Fibroblast of pulmonary artery (primary cell): ENCODE measurements around the gene UBE2E2.

ENCODE experiments used
- DNase-seq: peaks from one replicate; pipeline ENCODE4 v3.0.0-alpha.2; 2010; ENCODE audit warnings: low read depth
- H3K4me3 ChIP-seq: replicated peaks from 2 replicates; pipeline ENCODE4 v1.5.1; 2011; ENCODE audit warnings: low read depth, mild to moderate bottlenecking, control low read depth, low read length, moderate library complexity
- TF ChIP-seq, protein P1 (sequence below): IDR thresholded peaks from 2 replicates; pipeline ENCODE4 v1.5.1; 2011; ENCODE audit warnings: mild to moderate bottlenecking, control low read depth, low read length, inconsistent platforms; ENCODE audit errors: missing control alignments

The UBE2E2 gene

DNA sequence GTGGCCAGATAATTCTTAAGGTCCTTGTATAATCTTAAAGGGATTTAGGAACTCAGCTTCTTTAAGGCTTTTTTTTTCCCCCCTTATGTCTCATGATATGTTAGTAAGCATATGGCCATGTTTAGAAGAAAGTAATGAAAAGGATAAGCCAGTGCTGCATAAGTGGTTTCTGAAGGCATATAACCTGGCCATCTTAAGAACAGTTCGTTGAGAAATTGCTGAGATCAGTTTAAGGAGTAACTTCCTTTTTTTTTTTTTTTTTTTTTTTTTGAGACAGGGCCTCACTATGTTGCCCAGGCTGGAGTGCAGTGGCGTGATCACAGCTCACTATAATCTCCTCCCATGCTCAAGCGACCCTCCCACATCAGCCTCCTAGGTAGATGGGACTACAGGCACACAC, 51.7 kb downstream of the UBE2E2 start:
- no peak for DNase-seq
- no peak overlapping the region for H3K4me3 ChIP-seq
- TF ChIP-seq, protein P1, sequence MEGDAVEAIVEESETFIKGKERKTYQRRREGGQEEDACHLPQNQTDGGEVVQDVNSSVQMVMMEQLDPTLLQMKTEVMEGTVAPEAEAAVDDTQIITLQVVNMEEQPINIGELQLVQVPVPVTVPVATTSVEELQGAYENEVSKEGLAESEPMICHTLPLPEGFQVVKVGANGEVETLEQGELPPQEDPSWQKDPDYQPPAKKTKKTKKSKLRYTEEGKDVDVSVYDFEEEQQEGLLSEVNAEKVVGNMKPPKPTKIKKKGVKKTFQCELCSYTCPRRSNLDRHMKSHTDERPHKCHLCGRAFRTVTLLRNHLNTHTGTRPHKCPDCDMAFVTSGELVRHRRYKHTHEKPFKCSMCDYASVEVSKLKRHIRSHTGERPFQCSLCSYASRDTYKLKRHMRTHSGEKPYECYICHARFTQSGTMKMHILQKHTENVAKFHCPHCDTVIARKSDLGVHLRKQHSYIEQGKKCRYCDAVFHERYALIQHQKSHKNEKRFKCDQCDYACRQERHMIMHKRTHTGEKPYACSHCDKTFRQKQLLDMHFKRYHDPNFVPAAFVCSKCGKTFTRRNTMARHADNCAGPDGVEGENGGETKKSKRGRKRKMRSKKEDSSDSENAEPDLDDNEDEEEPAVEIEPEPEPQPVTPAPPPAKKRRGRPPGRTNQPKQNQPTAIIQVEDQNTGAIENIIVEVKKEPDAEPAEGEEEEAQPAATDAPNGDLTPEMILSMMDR = no peak

DNA sequence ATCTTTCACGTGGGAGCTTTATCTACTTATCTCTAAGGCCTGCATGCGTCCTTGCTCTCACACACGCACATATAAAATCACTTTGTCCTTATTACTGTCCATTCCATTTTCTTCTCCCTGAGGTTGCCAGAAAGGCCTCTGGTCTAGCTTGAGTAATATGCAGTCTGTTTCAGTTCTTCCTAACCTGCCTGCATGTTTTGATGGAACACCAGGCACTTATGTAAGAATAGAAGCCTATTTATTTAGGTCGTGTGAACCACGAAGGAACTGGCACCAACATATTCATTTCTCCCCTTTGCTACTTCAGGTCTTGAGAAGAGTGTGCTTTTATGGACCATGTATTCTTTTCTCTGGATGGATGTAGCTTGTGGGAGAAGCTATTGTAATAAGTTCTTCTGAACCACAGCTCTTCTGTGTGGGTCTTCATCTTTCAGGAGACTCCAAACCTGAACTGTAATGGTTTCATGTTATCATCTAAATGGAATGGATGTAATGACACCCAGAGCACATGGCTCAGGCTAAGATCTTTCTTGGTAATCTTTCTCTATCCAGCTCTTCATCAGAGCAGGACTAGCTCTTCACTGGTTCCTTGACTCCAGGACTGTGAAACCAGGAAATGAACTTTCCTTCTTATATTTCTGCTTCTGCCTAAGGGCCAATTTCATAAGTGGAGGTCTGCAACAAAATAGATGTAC, 53.8 kb downstream of the UBE2E2 start:
- DNase-seq = no peak
- TF ChIP-seq, protein P1 = no peak
- H3K4me3 ChIP-seq = no peak overlapping the region

DNA sequence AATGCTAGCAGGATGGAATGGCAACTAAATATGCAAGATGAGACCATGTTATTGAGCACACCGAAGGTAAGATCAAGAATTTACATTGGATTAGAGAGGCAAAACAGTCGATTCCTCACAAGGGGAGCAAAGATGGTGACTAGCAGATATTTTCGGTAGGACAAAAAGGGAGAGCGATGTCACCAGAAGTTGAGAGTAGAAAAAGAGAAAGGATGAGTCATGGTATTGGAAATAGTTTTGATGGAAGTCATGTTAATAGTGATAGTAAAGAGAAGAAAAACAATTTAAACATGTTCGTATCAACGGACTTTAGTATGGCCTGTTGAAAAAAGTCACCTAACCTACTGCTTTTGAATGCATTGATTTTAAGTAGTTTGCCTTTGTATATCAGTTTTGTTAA, 55.0 kb downstream of the UBE2E2 start:
- no peak overlapping the region for H3K4me3 ChIP-seq
- TF ChIP-seq, protein P1 = no peak
- no peak for DNase-seq

DNA sequence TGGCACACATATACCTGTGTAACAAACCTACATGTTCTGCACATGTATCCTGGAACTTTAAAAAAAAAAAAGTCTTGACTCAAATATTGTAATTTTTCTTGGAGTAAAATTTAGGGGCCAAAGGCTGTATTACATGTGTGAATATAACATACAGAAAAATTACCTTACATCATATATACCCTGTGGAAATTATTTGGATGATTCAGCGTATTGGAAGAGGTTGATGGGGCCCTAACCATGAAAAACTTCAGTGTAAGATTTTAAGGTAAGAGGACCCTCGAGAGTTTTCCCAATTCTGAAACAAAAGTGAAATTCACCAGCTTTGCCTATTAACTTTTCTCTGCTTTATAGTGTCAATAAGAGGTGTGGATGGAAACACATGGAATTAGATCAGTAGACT, 56.4 kb downstream of the UBE2E2 start:
- no peak for DNase-seq
- H3K4me3 ChIP-seq = no peak overlapping the region
- TF ChIP-seq, protein P1 = no peak

DNA sequence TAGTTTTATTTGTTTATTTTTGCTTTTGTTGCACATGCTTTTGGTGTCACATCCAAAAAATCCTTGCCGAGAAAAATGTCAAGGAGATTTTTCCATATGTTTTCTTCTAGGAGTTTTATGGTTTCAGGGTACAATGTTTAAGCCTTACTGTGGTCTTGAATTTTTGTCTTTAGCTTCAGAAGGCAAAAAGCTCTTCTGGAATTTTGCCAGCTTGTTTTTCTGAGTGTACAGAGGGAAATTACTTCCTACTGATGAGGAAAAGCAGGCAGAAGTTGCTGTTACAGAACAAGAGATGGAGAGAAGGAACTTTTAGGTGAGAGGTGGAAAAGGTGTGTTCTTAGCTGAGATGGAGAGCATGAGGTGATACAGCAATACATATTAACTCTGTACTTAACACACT, 59.6 kb downstream of the UBE2E2 start:
- H3K4me3 ChIP-seq = no peak overlapping the region
- TF ChIP-seq, protein P1 = no peak
- no peak for DNase-seq

DNA sequence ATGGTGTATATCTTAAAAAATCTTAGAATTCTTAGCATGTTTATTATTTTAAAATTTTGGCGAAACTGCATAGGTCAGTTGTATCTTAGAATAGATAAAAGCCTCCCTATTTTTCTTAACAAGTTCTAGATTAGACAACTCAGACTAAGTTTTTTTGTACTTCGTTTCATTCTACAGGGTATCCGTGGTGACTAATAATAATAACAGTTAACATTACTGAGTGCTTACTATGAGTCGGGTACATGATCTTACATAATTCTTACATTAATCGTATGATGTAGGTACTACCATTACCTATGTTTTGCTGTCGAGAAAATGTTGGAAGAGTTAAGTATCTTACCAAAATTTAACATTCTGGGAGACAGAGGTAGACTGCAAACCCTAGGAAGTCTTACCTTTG, 60.7 kb downstream of the UBE2E2 start:
- peak; percentile 63 for DNase-seq
- H3K4me3 ChIP-seq = no peak overlapping the region
- TF ChIP-seq, protein P1 = no peak

DNA sequence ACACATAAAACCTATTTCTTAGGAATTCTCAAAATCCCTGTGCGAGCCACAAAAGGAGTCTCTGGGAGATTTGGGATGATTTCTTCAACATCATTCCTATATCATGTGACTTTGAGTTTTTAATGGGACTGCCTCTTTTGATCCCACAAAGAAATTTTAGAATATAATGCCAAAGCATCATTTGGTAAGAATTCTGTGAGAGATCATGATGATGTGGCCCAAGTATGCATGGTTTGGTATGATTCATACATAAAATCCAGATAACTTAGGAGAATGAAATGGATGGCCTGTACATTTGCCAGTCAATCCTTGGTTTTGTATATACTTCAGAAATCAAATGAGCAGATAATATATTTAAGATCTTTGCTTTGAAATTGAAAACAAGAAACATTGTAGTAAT, 61.3 kb downstream of the UBE2E2 start:
- TF ChIP-seq, protein P1 = no peak
- peak; percentile 72 for DNase-seq
- H3K4me3 ChIP-seq = no peak overlapping the region
